ENCODE measurements around the gene PLPP2.

The PLPP2 gene

DNA sequence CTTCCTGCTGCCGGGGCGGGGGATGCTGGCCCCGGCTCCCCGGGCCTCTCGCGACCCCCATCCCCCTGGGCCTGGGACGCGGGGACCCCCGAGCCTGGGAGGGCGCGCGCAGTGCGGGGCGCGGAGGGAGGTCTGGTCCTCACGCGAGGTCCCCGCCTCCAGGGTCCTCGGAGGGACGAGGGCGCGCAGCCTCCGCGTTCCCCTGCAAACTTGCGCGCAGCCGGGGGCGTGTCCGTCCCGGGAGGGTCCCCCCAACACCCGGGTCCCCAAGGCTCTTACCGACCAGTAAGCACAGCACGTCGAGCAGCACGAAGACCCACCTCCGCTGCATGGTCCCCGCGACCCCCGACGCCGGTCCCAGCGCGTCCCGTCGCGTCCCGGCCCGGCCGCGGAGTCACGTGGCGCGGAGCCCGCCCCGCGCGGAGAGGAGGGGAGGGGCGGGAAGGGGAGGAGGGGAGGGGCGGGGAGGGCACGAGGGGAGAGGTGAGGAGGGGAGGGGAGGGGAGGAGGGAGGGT lies at the start of gene PLPP2:
Gene PLPP2 (minus strand): TSS at position 398 of the 516 bp plus-strand sequence. CDS start 67 bp downstream, at position 331.
- DNase-seq = no peak

GRCh38 chr19:340620-341385 lies 49.6 kb upstream of the PLPP2 start:
- DNase-seq = no peak

DNA sequence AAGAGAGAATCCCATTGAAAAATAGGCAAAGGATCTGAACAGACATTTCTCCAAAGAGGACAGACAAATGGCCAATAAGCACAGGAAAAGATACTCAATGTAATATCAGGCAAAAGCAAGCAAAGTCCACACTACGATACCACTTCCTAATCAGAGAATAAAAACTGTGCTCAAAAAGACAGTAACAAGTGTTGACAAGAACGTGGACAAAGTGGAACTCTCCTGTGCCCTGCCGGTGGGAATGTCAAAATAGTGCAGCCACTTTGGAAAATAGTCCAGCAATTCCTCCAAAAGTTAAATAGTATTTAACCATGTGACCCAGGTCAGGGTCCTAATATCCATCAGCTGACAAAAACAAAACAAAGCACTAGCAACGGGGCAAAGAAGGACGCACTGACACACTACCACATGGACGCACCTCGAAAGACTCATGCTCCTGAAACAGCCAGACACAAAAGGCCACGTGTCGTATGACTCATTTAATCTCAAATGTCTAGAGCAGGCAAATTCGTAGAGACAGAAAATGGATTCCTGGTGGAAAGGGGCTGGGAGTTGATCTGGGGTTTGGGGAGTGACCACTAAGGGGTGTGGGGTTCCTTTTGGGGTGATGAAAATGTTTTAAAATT lies 48.2 kb upstream of the PLPP2 start:
- DNase-seq = no peak

- DNase-seq = no peak
Observed at GRCh38 chr19:338421-338820, 47.2 kb upstream of the PLPP2 start.

DNA sequence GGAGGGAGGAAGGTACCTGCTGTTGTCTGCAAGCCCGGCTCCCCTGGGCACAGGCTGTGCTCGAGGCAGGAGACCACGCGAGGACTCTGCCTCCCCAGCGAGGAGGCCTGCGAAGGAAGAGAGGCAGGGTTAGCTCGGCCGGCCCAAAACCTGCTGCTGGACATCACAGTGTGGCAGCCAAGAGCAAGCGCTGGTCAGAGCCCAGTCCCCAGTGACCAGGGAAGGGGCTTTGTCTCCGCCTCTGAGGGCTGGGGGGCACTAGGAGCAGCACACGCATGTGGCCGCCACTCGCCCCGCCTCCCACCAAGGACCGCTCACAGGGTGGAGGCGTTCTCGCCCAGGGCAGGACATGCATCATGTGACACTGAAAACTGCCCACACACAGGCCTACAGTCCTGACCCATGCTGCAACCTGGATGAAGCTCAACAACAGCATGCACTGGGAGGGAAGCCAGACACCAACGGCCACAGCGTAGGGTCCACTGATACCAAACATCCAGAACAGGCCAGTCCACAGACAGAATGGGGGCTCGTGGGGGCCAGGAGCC lies 44.9 kb upstream of the PLPP2 start:
- DNase-seq = no peak

DNA sequence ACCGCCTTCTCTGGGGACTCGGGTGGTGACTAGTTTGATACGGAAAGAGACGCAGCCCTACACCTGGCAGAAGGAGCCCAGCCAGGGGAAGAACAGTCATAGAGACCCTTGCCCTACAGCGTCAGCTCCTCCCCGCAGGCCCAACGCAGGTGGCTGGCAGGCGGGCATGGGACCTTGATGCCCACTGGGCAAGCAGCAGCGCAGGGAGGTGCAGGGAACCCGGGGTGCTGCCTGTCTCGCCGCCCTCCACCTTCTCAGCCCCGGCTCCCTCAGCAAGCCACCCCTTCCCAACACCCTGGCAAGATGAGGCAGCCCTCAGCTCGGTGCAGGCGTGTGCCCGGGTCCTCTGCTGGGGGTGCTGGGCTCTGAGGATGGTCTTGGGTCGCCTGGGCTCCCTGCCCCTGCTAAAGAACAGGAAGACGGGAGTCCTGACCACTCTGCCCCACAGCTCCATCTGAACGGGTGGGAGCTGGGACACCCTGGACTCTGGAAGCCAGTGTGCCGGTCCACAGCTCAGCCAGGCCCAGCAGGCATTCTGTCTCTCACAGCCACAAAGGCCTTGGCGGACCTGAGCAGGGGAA lies 44.4 kb upstream of the PLPP2 start:
- DNase-seq = no peak

DNA sequence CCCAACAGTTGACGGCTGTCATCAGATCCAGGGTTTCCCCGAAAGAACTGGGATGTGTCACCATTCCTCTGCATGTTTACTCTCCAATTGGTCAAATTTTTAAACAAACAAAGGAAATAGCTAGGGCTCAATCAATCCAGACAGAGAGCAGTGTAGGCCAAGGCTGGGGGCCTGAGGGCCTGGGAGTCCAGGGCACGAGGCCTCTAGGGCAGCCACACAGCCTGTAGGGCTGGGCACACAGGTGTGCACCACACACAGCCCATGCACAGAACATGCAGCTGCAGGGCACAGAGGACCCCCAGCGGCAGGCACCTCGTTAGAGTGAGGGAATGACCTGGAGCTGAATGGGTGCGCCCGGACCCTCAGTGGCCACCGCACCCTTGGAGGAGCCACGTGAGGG lies 43.9 kb upstream of the PLPP2 start:
- DNase-seq = no peak

- DNase-seq = no peak
Observed at GRCh38 chr19:334296-335071, 43.3 kb upstream of the PLPP2 start.

DNA sequence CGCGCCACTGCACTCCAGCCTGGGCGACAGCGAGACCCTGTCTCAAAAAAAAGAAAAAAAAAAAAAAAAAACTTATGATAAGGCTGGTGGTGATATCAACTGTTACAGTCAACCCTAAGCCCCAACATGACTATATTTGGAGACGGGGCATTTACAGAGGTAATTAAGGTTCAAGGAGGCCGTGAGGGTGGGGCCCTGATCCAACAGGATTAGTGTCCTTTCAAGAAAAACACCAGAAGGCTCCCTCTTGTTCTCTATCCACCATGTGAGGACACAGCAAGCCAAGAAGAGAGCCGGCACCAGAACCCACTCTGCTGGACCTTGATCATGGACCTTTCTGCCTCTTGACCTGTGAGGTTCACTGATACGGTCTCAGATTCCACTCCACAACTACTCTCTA lies 39.3 kb upstream of the PLPP2 start:
- no peak for DNase-seq

- DNase-seq = no peak
Observed at GRCh38 chr19:329876-330275, 38.7 kb upstream of the PLPP2 start.

DNA sequence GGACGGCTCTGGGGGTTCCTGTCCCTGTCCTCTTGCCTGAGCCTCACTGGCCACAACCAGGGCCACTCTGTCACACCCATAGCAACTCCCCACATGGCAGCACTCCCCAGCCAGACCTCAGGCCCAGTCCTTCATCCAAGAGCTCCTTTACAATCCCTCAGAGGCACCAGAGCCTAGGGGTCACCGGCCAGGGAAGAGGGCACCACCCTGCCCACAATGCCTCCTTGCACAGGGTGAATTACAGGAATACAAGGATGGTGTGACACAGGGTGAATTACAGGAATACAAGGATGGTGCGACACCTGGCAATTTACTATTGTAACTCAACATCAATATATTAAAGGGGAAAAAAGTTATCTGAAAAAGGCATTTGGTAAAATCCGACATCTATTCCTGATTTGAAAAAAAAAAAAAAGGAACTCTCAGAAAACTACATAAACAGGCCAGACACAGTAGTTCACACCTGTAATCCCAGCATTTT lies 36.9 kb upstream of the PLPP2 start:
- DNase-seq = no peak

DNA sequence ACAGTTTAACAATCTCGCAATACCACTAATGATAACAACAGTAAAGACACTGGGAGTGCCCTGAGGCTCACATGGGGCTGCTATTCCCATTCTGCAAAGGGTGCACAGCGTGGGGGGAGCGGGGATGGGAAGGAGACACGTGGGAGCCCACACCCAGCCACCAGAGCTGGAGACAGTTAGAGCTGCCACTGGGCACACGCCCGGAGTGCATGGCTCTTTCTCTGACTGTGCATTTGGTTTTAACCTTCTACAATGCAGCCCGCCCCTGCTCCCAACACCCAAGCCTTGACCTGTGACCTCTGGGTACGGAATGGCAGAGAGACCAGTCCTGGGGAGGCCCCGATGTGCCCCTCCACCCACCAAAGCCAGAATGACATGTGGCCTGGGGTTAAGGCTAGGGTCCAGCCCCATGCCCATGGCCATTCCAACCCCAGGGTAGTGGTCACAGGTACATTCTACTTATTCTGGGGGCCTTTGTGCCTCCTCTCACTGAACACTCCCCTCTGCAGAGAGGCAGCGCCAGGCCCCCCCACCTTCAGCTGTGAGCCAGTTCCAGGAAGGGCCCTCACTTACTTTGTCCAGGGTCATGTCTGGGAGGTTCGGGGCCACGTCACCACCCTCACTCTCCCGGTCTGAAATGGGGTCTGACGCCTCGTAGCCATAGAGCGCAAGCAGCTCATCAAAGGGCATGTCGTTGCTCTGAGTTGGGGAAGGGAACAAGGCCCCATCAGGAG lies 36.3 kb upstream of the PLPP2 start:
- DNase-seq = no peak

DNA sequence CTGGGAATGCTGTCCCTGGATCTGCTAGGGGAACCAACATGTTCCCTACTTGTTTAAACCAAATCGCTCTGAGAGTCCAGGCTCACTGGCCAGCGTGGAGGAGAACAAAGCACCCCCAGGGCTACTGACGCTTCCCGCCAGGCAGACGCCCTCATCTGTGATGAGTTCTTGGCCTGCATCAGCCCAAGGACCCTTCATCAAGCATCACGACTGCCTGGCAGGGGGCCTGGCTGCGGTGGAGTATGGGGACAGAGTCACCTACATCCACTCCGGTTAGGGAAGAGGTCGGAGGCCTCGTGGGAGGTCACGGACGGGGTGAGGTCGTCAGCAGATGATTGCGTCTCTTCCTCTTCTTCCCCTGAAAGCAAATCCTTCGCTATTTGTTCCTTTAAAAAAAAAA lies 35.7 kb upstream of the PLPP2 start:
- DNase-seq = no peak

DNA sequence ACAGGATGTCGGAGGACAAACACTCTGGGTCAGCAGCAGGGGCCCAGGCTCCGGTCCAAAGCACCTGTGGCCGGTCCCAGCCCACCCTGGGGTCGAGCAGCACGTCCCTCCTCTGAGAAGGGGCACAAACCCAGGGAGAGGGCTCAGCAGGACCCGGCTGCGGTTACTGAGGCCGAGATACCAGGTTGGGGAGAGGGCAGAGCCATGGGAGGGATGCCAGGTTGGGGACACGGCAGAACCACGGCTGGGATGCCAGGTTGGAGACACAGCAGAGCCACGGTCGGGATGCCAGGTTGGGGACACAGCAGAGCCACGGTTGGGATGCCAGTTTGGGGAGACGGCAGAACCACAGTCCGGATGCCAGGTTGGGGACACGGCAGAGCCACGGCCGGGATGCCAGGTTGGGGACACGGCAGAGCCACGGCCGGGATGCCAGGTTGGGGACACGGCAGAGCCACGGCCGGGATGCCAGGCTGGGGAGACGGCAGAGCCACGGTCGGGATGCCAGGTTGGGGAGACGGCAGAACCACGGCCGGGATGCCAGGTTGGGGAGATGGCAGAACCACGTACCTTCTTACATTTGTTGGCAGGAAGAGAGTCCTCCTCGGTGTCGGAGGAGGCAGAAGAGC lies 34.8 kb upstream of the PLPP2 start:
- no peak for DNase-seq

- DNase-seq = no peak
Observed at GRCh38 chr19:325173-325936, 34.2 kb upstream of the PLPP2 start.

DNA sequence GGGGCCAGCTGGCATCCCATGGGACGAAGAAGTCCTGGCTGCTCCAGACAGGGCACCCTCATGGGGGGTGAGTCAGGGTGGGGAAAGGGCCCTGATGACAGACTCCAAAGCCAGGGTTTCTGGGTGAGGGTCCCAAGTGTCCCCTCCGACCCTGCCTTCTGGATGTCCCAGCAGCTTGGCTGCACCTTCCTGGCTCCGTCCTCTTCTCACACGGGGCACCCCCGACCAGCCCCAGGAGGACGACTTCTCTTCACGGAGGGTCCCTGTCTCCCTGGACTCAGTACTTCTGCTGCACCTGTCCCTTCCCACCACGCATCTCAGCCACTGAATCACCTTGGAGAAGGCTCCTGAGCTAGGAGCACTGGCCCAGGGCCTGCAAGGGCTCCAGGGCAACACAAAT lies 33.5 kb upstream of the PLPP2 start:
- DNase-seq = no peak

GRCh38 chr19:322616-323015 lies 31.4 kb upstream of the PLPP2 start:
- DNase-seq = no peak

DNA sequence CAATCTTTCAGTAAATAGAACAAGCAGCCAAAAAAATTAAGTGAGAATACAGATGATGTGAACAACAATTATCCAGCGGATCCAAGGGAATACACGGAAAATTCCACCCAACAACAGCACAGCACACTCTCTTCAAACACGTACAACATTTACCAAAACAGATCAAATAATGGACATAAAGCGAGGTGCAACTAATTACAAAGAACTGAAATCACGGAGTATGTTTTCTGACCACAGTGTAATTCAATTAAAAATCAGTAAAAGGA lies 27.2 kb upstream of the PLPP2 start:
- no peak for DNase-seq

DNA sequence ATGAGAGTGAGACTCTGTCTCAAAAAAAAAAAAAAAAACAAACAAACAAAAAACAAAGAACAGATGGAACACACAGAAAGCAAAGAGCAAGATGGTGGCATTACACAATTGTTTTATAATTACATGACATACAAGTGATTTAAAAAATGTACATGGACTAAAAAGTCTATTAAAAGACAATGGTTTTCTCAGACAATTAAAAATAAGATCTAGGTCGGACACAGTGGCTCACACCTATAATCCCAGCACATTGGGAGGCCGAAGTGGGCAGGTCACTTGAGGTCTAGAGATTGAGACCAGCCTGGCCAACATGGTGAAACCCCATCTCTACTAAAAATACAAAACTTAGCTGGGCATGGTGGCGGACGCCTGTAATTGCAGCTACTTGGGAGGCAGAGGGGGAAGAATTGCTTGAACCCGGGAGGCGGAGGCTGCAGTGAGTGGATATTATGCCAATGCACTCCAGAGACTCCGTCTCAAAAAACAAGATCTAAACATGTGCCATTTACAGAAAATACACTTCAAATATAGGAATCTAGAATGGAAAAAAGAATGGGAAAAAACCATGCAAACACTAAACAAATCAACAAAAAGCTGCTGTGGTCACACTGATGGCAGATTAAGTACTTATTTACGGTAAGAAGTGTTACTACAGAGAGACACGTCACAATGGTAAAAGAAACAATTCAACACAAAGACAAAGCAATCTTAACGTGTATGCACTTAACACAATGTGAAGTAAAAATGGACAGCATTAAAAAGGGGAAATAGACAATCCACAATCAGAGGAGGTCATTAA lies 26.7 kb upstream of the PLPP2 start:
- no peak for DNase-seq

- DNase-seq = no peak
Observed at GRCh38 chr19:315811-316210, 24.6 kb upstream of the PLPP2 start.

All from NCI-H1436 treated with DMSO at 0.1 percent for 48 hours (cell line).